ENCODE measurements around the gene DMBX1.

GRCh38 chr1:46483589-46483988, 6.0 kb upstream of the DMBX1 start:
- no peak for TF ChIP-seq ISL1 (CRISPR knock-in tag; IDR thresholded peaks at IDR 0.05)
- TF ChIP-seq, protein P1, sequence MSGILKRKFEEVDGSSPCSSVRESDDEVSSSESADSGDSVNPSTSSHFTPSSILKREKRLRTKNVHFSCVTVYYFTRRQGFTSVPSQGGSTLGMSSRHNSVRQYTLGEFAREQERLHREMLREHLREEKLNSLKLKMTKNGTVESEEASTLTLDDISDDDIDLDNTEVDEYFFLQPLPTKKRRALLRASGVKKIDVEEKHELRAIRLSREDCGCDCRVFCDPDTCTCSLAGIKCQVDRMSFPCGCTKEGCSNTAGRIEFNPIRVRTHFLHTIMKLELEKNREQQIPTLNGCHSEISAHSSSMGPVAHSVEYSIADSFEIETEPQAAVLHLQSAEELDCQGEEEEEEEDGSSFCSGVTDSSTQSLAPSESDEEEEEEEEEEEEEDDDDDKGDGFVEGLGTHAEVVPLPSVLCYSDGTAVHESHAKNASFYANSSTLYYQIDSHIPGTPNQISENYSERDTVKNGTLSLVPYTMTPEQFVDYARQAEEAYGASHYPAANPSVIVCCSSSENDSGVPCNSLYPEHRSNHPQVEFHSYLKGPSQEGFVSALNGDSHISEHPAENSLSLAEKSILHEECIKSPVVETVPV (CRISPR knock-in tag; IDR thresholded peaks at IDR 0.05): no peak
- TF ChIP-seq PPARA (CRISPR knock-in tag; IDR thresholded peaks at IDR 0.05; ENCODE audit: borderline replicate concordance): no peak
- TF ChIP-seq ESRRG (CRISPR knock-in tag; IDR thresholded peaks at IDR 0.05): no peak
- TF ChIP-seq ZFP30 (CRISPR knock-in tag; IDR thresholded peaks at IDR 0.05): no peak
- TF ChIP-seq POU6F1 (CRISPR knock-in tag; IDR thresholded peaks at IDR 0.05; ENCODE audit: borderline replicate concordance, low read depth): no peak
- no peak for TF ChIP-seq ZNF70 (CRISPR knock-in tag; IDR thresholded peaks at IDR 0.05)

Measured in SK-N-SH treated with all-trans-retinoic acid at 6 μM for 48 hours (cell line).